SK-N-SH (cell line): ENCODE measurements around the gene MID1IP1.

Source experiments
- CTCF ChIP-seq: fragments of 200-600 bp; sonication (generic); IDR thresholded peaks from 2 replicates; pipeline ENCODE4 v1.6.1; 2017; ENCODE audit warnings: antibody characterized with exemption, mild to moderate bottlenecking, moderate library complexity
- EP300 ChIP-seq, 2 experiments: IDR thresholded peaks; 2 replicates each; pipeline versions ENCODE4 v1.4.0 to v1.6.1; 2012; ENCODE audit warnings: borderline replicate concordance in 1 of 2, low read depth in 1 of 2, low read length in 1 of 2
- GATA2 ChIP-seq: sonication (generic); formaldehyde crosslinking; IDR thresholded peaks from 2 replicates; pipeline ENCODE4 v1.5.0; 2020; ENCODE audit warnings: mild to moderate bottlenecking, missing genetic modification reagents
- MAX ChIP-seq: IDR thresholded peaks from 2 replicates; pipeline ENCODE4 v1.4.0; 2012; ENCODE audit warnings: low read depth
- NRF1 ChIP-seq: IDR thresholded peaks from 2 replicates; pipeline ENCODE4 v1.6.1; 2012; ENCODE audit warnings: low read depth, mild to moderate bottlenecking, low read length
- PBX3 ChIP-seq: IDR thresholded peaks from 2 replicates; pipeline ENCODE4; 2012
- POLR2AphosphoS5 ChIP-seq: IDR thresholded peaks from 2 replicates; pipeline ENCODE4 v1.6.1; 2012; ENCODE audit warnings: low read depth, low read length
- REST ChIP-seq: IDR thresholded peaks from 2 replicates; pipeline ENCODE4 v1.6.1; 2012; ENCODE audit warnings: mild to moderate bottlenecking, low read depth, low read length, moderate library complexity
- RFX5 ChIP-seq: IDR thresholded peaks from 2 replicates; pipeline ENCODE4 v1.6.1; 2012; ENCODE audit warnings: mild to moderate bottlenecking, improper control_type of control experiment, low read length
- SIN3A ChIP-seq: IDR thresholded peaks from 2 replicates; pipeline ENCODE4 v1.6.1; 2012; ENCODE audit warnings: low read depth, mild to moderate bottlenecking, low read length, moderate library complexity, borderline replicate concordance
- TAF1 ChIP-seq: IDR thresholded peaks from 2 replicates; pipeline ENCODE4 v1.6.1; 2012; ENCODE audit warnings: low read depth, mild to moderate bottlenecking, low read length, moderate library complexity, borderline replicate concordance
- TCF12 ChIP-seq: IDR thresholded peaks from 2 replicates; pipeline ENCODE4 v1.4.0; 2012
- TEAD4 ChIP-seq: IDR thresholded peaks from 2 replicates; pipeline ENCODE4 v1.4.0; 2012; ENCODE audit warnings: mild to moderate bottlenecking, borderline replicate concordance; ENCODE audit not compliant: insufficient read depth

- TF ChIP-seq CTCF (no peak), RFX5 (no peak), POLR2AphosphoS5 (no peak), EP300 (IDR thresholded peaks at IDR 0.05; ENCODE audit: borderline replicate concordance in 1 of 2, low read depth in 1 of 2, low read length in 1 of 2) (no peak), MAX (no peak), TAF1 (no peak), REST (no peak), PBX3 (no peak), TEAD4 (no peak), GATA2 (CRISPR knock-in tag) (no peak), NRF1 (no peak), SIN3A (no peak), TCF12 (no peak)
Observed at GRCh38 chrX:38806875-38807621, 5.8 kb downstream of the MID1IP1 start.
